ENCODE measurements around the gene COL15A1. TPM values are rescaled to one million over a fixed set of nuclear protein-coding genes. Genes with fewer than 3 reads are reported as not detected.

Gene COL15A1
- polyA plus RNA-seq, 5 donors: 1.7 to 12.0 (median 8.1) TPM

DNA sequence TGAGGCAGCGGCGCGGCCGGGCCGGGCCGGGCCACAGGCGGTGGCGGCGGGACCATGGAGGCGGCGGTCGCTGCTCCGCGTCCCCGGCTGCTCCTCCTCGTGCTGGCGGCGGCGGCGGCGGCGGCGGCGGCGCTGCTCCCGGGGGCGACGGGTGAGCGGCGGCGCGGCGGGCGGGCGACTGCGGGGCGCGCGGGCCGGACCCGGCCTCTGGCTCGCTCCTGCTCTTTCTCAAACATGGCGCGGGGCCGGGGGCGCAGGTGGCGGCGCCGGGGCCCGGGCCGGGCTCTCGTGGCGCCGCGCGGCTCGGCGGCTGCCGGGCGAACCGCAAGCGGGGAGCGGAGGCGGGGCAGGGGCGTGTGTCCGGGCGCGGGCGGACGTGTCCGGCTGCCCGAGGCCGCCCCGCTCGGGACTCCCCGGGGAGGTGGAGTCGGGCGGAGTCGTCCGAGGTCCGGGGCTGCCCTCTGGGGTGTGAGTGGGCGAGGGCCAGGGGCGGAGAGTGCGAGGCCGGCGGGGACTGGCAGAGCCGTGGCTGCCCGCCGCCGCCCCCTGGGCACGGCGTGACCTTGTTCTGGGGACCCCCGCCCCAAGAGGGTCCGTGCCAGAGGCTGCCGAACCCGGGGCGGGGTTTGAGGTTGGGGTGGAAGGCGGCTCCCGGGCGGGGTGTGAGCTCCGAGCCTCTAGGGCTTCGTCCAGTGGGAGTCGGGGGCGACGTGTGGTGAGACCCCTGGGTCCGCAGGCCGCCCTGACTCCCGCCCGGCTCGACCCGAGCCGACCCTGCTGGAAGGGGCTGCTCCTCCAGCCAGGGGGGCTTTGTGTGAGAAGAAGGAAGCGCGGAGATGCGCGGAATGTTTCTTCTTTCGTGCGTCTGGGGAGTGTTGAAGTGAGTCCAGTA is 161.7 kb downstream of the COL15A1 start:
- DNase-seq: peak; percentile 44 to 60

DNA sequence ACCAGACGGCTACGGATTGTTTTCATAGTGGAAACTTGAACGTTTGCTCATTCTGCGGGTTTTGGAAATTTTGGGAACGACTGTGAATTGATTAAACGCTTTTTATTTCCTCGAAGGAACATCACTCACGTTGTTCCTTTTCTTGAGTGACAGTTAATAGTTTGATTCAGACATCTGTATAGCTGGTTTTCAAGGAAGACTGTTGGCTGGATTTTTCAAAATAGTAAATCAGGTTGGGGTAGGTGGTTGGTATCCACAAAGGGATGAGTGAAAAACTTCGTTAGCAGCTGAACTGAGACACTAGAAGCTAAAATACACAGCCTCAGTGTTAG is 162.3 kb downstream of the COL15A1 start:
- no peak for DNase-seq

DNA sequence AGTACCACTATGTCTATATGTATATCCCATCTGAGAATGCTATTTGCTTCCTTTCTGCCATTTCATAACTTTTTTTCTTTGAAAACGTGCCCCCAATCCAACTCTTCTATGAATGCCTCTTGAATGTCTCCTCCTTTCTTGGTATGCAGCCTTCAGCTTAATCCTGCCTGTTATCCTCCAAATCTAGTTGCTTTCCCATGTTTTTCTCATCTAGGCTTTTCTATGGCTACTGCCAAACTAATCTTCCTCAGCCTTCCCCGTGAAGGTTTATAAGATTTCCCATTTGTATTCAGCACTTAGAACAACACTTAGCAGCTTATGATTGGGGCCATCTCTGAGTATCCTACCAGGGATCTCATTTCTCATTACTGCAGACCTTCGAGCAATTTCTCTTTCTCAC is 163.7 kb downstream of the COL15A1 start:
- DNase-seq: no peak

DNA sequence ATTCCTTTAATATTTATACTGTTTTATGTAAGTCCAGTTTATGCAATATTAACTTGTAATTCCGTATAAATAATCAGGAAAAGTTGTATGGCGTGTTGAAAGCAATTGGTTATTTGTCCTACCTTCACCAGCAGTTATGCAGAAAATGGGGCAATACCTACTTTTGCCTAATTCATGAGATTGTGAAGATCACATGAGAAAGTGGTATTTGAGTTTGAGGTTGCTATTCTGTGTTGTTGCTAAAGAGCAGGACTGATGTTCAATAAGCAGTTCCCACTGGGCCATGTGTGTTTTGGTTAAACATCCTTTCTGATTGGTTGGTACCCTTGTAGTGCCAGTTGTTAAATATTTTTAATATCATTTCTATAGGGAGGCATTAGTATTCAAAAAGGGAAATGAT is 164.4 kb downstream of the COL15A1 start:
- DNase-seq: no peak

DNA sequence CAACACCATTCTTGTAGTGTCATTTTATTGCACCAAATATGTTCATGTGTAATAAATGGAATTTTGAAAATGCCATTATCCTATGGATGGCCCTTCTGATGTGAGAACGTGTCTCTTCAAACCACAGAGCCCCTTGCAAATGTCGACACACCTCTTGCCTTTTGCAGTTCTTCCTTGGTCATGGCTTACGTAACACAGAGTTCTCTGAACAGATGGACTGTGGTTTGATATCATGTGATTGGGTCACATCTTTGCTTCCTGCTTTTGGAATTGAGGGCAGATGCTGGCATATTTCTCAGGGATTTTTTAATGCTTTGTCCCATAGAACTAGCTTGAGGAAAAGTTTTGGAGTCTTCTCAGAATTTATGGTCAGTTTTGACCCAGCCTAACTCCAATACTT is 165.8 kb downstream of the COL15A1 start:
- DNase-seq: no peak

DNA sequence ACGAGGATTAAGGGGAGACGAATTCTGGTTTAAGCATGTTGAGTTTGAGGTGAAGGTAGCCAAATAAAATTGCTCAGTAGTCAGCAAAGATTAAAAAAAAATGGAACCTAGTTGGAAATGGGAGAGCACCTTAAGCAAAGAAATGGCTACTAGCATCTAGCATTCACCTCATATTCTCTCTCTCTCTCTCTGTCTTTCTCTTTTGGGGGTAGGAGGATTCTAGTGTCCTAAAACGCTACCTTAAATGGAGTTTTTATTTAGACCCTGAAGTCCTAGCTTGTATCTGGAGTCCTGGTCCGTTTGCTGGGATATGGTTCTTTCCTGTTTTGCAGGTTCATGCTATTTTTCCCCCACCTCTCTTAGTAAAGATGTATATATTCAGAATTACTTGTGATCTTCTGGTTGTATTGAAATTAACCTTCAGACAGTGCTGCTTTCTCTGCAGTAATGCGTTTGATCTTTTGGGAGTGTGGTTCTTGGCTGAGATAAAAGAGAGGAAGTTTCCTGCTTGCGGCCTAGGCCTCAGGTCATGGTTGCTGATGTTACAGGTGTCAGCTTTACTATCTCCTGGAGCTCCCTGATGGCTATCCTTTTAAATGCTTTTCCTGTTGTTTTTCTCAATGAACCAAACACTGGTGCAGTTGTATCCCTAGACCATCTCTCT is 169.2 kb downstream of the COL15A1 start:
- no peak for DNase-seq

DNA sequence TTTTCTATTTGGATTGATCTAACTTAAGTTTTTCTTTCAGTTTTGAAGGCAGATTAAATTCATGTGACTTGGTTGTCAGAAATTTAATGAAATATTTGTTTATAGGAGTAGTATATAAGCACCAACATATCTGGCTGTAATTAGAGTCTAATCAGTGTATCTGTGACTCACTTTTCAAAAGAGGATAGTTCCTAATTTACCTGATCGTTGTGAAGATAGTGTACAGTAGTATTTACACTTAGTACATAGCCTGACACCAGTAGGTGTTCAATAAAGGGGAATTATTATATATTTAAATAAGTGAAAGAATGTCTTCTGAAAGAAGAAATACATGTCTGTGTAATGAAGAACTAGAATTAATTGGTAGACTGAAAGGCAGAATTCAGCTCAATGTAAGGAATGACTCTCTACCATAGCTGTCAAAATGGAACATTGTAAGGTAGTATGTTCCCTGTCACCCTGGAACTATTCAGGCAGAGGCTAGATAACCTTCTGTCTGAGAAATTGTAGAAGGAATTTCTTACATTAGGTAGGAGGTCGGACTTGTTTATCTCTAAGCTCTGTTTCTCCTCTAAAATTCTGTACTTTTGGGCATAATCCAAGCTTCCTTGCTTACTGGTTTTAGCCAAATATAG is 169.8 kb downstream of the COL15A1 start:
- DNase-seq: no peak

DNA sequence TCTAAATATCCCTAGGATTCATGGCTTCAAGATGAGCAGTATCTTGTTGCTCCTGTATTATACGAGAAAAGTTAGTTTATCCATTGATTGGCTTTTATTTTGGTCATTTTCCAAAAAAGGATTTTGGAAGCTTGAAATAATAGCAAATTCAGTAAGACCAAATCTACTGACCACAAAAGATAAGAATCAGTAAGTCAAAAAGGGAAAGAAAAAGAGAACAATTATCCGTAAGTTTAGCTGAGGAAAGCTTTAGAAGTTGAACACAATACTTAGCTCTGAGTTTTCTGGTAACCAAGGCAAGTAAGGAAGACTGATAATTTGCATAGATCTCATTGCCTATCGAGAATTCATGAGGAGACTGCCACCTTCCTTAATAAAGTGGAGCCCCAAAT is 170.3 kb downstream of the COL15A1 start:
- no peak for DNase-seq

DNA sequence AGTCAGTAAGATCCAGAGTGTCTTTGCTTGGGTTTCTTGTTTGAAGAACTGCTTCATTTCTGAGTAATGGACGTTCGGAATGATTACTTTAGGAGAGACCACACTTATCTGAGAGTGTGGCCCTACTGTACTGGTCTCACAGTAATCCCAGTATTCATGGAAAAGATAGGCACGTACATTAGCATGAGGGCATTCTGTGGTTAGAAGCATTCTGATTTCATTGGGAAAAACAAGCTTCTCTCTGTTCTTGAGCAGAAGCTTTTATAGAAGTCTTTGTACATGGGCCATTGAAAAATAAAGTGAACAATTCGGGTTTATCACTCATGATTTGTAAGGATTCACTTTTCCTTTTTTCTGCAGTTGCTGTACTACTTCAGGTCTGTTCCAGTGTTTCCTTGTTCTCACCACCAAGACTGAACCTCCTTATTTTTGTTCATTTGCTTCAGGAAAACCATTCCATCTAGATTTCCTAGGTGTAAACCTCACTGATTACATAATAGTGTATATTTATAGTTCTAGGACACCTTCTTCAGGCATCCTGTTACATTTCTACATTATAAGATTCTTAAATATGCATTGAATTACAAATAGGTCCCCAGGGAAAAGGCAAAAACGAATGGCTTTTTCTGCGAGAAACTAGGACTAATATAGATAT is 171.3 kb downstream of the COL15A1 start:
- no peak for DNase-seq

DNA sequence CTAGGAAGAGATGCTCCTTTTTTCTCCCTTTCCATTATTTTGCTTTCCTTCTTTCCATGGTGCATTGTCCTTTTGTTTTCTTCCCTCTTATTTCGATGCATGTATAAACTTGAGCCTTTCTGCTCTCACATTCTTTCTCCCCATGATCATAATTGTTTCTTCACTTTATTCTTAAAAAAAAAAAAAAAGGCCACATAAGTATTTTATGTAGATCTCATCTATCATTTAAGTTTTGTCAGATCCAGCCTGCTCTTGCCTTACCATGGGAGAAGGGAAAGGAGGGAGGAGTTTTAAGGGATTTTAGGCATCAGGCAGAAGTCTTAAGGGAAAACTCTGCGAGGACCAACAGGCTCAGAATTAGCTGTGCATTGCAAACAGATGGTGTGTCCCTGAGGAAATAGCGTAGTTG is 172.3 kb downstream of the COL15A1 start:
- DNase-seq: no peak

DNA sequence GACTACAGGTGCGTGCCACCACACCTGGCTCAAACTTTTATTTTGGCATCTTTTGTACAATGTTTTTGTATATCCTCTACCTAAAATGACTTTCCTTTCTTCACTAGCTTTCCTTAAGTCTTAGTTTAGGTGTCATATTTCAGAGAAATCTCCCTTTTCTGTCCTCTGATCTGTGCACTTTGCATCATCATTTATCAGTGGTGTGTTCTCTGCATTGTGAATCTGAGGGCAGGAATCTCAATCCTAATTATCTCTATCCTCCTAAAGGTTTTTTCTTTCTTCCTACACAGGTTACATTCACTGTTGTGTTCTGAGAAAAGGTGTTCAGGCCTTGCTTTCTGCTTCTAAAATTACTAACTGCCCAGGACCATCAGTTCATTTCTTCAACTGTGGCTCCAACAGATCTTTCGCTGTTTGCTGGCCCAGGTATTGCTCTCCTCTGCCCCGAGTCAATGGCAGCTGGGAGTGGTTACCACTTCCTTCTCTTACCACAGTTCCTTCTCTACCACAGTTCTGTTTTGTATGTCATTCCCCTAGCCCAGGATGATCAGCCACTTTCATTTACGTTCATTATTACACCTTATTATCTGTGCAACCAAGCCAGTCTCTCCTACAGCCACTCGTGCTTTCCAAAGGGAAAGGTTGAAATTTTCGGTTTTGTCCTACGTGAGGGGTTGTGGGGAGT is 175.2 kb downstream of the COL15A1 start:
- DNase-seq: no peak

DNA sequence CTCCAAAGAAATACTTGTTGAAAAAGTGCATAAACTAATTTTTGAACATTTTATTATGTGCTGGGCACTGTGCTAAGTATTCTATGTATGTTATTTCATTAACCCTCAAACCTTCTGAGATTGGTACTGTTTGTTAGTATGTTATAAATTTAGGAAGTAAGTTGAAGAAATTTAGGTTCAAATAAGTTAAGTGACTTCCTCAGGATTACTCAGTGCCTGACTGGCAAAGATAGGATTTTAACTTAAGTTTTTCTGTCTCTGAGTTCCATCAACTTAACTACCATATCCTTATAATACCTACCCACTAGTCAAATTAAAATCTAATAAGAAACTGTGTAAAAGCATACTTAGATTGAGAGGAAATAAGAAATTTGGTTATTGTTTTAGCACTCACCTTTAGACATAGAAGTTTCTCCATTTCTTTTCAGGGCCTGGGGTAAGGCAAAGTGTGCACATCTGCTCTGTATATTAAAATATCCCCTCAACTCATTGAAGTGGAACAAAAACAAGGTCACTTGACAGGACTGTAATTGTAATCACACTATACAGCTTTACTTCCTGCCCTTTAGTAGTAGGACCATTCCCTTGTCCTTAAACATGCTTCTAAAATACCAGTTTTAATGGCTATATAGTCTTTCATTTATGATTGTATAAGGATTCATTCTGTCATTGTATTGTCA is 176.4 kb downstream of the COL15A1 start:
- no peak for DNase-seq

Other genes starting within 250 kb of the COL15A1 start
- gene GABBR2, start 235.0 kb upstream of the COL15A1 start, polyA plus RNA-seq (ENCODE audit: insufficient read depth in 1 of 5, insufficient read length in 5 of 5, low replicate concordance in 1 of 5): 1 to 10 TPM in 2 of 5 donors, under 1 TPM in 3; 0.48 to 1.4 (median 0.99) TPM
- 10 to 100 TPM; 19.7 to 30.1 (median 25.7) TPM for gene ANKS6, start 147.4 kb upstream of the COL15A1 start, polyA plus RNA-seq (ENCODE audit: insufficient read depth in 1 of 5, insufficient read length in 5 of 5, low replicate concordance in 1 of 5)
- gene GALNT12, start 136.2 kb upstream of the COL15A1 start, polyA plus RNA-seq (ENCODE audit: insufficient read depth in 1 of 5, insufficient read length in 5 of 5, low replicate concordance in 1 of 5): 10 to 100 TPM; 16.2 to 22.1 (median 21.0) TPM
- 10 to 100 TPM; 26.9 to 46.5 (median 36.8) TPM for gene TGFBR1, start 161.2 kb downstream of the COL15A1 start, polyA plus RNA-seq (ENCODE audit: insufficient read depth in 1 of 5, insufficient read length in 5 of 5, low replicate concordance in 1 of 5)